Measurements from ENCODE around the gene SSNA1.

GRCh38 chr9:137222190-137223077 lies 34.0 kb downstream of the SSNA1 start, which contains the start of gene RNF208:
- no peak for TF ChIP-seq CTCF (IDR thresholded peaks at IDR 0.05; ENCODE audit: low read depth, low read length)
- no peak for TF ChIP-seq EZH2phosphoT487 (IDR thresholded peaks at IDR 0.05; ENCODE audit: low read depth)
